SK-MEL-5 (cell line): Measurements from ENCODE around the gene MINDY1. TPM values are rescaled to one million over a fixed set of nuclear protein-coding genes. Genes with fewer than 3 reads are reported as not detected.

ENCODE experiments used
- DNase-seq: peaks from one replicate; pipeline ENCODE4 v3.0.0-alpha.2; 2016; ENCODE audit warnings: low read depth, low spot score
- in situ Hi-C: cut with HindIII; loops from 2 replicates; pipeline ENCODE4 v1.10.0; 2016; ENCODE audit warnings: low sequenced_read_pairs, high pct_unique_total_duplicates, low pct_unique_long_range_greater_than_20kb
- total RNA-seq: library from RNA; depleted of rRNA; stranded (reverse); fragments of >200 nt; shearing (Covaris generic); gene quantifications from 2 replicates; pipeline ENCODE4 v1.2.3, GENCODE V29; 2014

The MINDY1 gene
- total RNA-seq, 1 experiment from 2014 or later, result 13.6 TPM

DNA sequence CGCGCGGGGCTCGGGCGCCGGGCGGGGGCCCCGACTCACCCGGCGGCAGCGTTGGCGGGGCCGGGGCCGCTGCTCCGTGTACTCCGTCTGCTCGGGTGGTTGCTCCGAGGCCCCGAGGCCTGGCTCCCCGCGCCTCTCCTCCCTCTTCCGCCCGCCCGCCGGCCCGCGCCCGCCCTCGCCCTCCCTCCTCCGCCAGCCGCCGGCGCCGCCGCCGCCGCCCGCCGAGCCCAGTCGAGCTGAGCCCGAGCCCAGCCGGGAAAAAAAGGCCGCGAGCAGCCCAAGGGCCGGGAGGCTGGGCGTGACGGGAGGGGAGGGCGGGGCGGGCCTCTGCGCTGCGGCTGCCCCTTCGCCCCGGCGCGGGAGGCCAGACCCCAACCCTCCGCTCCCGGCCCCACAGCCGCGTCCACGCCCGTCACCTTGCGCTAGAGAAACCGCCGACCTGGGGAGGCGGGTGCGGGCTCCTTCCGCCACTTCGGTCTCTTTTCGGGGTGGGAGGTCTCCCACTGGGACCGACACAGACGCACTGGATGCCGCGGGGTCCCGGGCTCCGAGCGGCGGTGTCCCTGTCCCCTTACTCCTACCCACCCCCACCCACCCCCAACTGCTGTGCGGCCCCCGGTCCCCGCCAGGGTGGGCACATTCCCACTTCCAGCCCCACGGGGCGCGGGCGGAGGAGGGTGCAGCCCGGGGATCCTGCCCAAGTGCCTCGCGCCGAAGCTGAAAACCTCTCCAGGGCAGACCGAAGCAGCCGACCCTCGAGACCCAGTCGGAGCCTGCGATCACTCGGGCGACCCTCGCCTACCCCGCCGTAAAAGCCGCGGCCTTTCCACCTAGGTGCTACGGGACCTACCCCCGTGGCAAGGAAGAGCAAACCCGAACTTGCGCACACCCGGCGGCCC, 31.9 kb downstream of the MINDY1 start, which contains the start of gene CERS2:
Gene CERS2 (minus strand): TSS at position 256 of the 899 bp plus-strand sequence. CDS start 5,745 bp downstream, outside the sequence.
- in situ Hi-C loops, result no loop called here

DNA sequence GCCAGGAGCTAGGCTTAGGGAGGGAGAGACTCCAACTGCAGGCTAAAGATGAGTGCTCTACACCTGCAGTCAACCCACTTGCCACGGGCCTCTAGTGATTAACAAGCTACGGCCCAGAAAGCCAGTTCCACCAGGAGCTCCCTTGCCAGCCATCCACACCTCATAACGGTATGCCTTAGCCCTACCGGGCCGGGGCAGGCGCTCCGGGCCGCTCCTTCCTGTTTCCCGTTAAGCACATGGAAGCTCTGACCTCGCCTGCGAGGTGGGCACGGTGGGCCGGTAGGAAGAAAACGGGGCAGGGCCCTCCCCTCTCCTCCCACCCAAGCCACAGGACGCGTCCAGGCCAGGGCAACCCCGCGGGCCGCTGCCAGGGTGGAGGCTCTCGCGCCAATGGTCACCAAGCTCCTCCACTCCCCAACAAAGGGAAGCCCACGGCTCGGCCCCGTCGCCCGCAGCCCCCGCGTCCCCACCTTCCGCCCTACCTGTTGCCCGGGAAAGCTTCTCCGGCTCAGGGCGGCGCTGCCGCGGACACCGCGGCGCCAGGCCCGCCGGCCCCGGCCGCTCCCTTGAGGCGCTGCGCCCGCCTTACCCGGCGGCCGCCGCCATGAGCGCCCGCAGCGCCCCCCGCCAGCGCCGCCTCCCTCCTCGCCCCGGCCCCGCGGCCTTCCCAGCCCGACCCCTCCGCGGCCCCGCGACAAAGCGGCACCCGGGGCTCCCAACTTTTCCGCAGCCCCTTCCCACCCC, 32.7 kb downstream of the MINDY1 start:
- in situ Hi-C loops, result no loop called here
- no peak for DNase-seq

More for the DNA sequence above, 31.9 kb downstream of the MINDY1 start, which contains the start of gene CERS2:
- peak; percentile 78 for DNase-seq

DNA sequence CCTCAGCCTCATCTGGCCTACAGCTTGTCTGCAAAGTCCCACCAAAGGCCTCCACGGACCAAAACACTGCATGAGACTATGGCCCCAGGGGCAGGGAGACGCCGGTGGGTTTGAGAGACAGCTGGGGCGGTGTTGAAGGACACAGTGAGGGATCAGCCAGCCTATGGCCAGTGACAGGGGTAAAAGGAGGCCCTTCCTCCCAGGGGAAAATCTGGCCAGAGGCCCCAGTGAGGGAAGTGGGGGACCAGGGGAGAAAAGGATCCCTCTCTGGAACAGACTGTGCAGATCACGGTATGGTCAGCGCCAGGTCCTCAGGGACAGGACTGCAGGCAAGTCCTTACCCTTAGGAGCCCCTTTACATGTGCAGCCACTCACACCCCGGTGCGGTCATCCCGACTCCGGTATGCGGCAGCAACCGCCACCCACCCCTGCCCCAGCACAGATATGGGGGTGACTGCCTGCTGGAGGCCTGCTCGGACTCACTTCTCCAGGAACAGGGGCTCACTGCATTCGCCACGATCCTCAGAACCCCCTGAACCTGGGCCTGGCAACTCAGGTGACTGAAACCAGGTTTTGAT, 33.4 kb downstream of the MINDY1 start:
- in situ Hi-C loops, result no loop called here
- no peak for DNase-seq

DNA sequence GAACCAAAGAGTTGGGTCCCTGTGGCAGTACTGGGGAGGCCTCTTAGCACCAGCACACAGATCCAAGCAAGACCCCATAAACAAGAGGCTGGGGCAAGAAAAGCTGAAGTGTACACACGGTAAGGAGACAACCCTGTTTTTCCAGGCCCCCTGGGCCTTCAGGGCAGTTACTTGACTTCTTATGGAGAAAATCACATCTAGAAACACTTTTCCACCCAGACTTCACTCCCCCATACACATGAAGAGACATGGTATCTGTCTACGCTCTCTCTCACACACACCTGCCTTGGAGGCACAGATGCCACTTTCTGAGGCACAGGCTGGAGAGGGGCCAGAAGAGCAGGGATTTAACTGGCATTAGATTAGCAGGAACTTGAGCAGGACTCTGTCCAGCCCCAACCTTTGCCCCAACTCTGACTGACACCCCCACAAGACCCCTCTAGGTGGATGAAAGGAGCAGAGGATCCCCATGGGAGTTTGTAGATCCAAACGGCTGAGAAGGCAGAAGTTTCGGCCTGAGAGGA, 34.2 kb downstream of the MINDY1 start:
- DNase-seq, result no peak
- in situ Hi-C loops, result no loop called here

DNA sequence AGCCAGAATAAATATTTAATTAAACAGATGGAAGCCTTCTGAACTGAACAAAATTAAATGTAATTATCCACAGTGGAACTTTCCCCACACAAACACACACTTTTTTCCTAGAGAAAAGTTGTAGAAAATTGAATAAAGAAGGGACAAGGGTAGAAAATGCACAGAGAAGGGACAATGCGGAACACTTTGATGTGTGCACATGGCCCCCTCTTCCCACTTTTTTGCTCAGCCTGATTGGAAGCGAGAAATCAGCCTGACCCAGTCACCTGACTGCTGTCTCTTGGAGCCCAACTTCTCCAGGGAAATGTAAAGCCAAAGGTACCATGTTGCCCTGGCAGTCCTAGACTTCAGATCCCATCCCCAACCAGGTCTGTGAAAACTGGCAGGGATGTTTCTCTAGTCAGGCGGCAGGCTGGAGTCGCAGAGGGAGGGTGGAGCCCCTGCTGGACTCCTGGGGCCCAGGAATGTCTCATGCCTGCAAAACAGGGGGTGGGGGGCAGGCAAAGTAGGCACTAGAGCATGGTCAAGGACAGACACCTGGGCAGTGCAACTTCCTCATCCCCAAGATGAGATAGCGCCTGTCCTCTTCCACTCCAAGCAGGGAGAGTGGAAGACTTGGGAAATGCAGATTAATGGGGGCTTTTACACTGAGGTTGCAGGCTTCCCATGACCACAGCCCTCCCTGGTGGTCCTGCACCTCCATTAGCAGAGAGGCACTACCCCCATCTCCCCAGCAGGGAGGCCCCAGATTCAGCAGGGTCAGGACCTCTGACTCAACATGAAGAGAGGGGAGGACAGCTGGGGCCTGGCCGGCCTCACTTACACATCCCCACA, 34.9 kb downstream of the MINDY1 start:
- in situ Hi-C loops, result no loop called here
- DNase-seq, result no peak

DNA sequence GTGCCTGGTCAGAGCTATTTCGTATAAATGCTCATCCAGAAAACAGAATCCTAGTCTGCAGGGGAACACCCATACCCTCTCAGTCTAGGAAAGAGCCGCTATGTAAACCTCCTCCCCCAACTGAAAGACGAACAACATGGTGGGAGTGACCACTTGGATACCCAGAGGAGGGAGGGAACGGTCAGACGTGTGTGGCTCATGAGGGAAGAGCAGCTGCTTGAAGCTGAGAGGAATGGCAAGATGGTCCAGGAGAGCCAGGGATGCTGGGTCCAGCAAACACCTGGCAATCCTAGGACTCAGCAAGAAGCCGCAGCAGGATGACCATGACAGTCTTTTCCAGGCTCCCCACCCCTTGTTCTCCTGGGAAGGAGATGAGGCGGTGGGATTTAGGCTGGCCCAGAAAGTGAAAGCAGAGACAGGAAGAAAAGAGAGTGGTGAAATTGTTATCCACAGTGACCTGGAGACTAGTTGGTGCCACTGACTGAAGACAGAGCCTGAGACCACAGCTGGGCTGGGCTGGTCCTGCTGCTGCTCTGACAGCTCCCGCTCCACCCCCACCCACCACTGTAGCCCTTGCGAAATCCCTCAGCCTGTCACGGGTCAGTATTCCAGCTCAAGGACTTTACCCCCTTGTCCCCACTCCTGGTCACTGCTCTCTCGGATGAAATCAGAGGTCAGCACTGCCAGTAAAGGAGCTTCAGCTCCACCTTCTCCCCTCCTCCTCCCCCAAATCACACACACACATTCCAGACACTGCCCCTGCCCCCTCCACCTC, 35.7 kb downstream of the MINDY1 start:
- in situ Hi-C loops, result no loop called here
- DNase-seq, result no peak

DNA sequence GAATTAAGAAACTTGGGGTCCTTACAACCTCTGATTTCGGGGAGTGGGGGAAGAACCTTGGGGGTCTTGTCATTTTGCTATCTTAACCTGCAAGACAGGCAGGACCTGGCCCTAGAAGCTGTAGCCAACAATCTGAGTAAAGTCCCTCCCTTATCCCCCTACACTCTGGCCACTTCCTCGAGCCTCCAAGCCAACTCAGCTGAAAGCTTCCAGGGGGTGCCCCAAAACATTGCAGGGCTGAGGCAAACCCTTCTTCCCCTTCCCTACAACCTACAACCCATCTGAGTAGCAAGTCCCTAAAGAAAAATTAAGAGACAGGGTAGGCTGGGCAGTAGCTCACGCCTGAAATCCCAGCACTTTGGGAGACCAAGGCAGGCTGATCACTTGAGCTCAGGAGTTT, 37.1 kb downstream of the MINDY1 start:
- in situ Hi-C loops, result no loop called here
- DNase-seq, result no peak

DNA sequence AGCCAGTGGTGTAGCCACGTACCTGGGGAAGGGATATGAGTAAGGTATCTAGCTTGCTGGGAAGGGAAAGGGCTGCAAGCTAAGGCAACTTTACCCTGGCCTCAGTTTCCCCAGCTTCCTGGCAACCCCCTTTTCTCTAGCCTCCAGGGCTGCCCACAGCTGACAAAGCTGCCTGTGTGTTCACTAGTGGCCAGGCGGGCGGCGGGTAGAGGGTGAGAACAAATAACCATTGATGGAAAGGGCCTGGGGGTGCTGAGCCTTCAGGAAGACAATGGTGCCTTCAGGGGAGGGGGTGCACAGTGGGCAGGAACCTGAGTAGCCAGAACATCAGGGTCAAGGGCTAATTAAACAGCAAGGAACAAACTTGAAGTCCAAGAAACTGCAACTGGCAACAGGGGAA, 38.2 kb downstream of the MINDY1 start:
- in situ Hi-C loops, result no loop called here
- DNase-seq, result peak; percentile 48

DNA sequence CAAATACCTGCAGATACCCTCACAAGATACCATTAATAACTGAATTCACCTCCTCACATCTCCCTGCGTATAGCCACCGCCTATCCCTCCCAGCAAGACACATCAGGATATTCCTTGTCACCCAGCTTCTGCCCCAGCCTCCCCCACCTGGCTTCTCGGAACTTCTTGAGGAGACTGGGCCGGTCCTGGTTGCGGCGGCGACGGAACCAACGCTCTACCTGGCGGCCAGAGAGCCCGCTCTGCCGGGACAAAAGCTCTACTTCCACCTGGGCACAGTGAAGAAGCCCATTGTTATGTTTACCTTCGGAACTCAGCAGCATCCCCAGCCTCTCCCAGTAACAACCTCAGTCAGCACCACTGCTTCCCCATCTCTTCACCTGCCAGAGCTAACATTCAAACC, 38.8 kb downstream of the MINDY1 start:
- DNase-seq, result no peak
- in situ Hi-C loops, result no loop called here

DNA sequence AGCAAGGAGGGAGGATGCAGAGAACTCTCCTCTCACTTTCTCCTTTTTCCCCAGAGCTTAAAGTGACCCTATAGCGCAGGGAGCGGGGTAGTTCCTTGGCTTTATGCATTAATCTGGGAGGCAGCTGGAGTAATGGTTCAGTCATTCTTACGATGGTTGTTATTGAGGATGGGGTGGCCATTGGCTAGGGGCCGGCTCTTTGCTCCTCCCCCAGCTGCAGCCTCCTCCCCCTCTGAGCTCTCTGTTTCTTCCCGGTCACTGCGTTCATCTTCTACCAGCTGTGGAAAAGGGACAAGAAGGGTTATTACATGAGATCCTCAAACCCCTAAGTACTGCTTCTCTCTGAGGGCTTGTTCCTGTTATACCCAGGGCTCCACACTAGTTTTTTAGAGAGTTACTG, 40.7 kb downstream of the MINDY1 start:
- in situ Hi-C loops, result no loop called here
- no peak for DNase-seq

DNA sequence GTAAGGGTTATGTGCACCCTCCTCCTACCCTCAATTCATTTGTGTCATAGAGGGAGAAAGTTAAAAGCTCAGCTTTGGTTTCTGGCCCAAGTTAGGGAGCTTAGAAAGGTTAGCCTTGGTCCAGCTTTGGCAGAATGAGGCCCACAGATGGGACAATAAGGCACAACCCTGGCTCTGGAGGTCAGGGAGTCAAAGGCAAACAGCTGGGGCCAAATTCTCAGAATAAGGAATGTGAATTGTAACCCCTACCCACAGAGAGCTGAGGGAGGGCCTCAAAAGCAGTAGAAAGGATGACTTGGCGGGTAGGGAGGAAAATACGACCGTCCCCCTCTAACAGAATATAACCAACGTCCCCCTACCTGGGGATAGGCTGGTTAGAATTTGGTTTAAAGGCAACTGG, 41.1 kb downstream of the MINDY1 start:
- DNase-seq, result no peak
- in situ Hi-C loops, result no loop called here

DNA sequence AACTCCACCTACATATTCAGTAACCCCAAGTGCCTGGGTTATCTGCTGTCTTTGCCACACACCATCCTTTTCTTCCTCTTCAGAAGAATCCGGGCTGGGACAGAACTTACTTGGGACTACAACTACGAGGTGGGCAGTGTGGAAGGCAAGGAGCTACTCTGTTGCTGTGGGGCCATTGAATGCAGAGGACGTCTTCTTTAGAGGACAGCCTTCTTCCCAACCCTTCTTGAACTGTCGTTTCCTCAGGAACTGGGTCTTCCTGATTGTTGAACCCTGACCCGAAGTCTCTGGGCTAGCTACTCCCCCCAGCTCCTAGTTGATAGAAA, 42.6 kb downstream of the MINDY1 start:
- in situ Hi-C loops, result no loop called here
- no peak for DNase-seq

DNA sequence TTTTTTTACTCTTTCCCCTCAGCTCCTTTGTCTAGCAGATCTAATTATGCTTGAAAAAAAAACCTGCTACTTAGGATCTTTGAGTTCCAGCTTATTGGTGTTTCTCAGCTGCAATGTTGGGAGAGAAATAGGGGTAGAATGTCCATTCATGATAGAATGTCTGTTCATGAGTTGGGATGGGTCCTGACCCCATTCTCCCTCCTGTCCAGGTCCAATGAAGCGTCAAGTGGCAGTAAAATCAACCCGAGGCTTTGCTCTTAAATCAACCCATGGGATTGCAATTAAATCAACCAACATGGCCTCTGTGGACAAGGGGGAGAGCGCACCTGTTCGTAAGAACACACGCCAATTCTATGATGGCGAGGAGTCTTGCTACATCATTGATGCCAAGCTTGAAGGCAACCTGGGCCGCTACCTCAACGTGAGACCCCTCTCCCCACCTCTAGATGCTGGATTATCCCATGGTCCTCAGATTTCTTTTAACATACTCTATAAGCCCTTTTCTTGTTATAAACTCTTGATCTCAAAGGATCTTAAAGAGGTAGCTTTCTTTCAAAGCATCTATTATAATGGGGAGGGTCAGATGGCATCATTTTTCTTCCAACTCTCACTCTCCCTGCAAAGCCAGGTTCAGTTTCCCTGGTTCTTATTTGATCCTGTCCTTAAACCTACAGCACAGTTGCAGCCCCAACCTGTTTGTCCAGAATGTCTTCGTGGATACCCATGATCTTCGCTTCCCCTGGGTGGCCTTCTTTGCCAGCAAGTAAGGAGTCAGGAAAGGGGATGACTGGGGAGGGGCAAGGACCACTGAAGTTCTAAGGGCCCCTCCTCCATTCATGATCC, 43.2 kb downstream of the MINDY1 start:
- no peak for DNase-seq
- in situ Hi-C loops, result no loop called here

DNA sequence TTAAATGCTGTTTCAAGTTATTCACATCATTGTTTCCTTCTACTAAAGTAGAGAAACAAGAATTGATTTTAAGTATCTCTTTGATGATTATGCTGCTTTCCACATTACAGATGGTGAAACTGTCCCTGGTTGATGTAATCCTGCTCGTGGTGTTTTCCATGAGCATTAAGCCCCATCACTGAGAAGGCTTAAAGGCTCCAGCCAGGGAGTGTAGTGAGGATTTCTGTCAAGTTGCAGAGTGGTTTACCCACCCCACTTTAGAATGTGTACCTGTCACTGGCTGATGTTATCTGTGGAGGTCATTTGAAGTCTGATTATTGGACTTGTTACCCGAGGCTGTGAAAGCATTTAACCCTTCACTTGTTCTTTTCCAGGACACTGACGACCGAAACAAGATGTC, 44.9 kb downstream of the MINDY1 start:
- DNase-seq, result no peak
- in situ Hi-C loops, result no loop called here

DNA sequence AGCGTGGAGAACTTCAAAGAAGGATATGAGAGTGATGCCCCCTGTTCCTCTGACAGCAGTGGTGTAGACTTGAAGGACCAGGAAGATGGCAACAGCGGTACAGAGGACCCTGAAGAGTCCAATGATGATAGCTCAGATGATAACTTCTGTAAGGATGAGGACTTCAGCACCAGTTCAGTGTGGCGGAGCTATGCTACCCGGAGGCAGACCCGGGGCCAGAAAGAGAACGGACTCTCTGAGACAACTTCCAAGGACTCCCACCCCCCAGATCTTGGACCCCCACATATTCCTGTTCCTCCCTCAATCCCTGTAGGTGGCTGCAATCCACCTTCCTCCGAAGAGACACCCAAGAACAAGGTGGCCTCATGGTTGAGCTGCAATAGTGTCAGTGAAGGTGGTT, 46.1 kb downstream of the MINDY1 start:
- in situ Hi-C loops, result no loop called here

DNA sequence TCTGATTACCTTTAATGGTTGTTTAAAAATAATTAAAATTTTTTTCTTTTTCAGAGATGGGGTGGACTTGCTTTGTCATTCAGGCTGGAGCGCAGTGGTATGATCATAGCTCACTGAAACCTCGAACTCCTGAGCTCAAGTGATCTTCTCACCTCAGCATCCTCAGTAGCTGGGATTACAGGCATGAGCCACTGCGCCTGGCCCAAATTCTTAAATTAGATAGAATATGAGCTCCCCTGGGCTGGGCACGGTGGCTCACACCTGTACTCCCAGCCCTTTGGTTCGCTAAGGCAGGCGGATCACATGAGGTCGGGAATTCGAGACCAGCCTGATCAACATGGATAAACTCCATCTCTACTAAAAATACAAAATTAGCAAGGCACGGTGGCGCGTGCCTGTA, 49.0 kb downstream of the MINDY1 start:
- in situ Hi-C loops, result no loop called here

More for the DNA sequence above, 46.1 kb downstream of the MINDY1 start:
- DNase-seq, result no peak

More for the DNA sequence above, 49.0 kb downstream of the MINDY1 start:
- DNase-seq, result no peak
